ENCODE data around the gene TIMM9. TPM values are rescaled to one million over a fixed set of nuclear protein-coding genes. Genes with fewer than 3 reads are reported as not detected.
A peak's percentile ranks its signal among the peaks of the same experiment; 100 is the strongest.
"Not testable (repeated sequence)": the region's sequence is repeated elsewhere in the genome, so short reads cannot be mapped to it uniquely, and the experiment has no call there.

Gene TIMM9
- total RNA-seq, 1 donor from 2014 or later, result 47.6 TPM

GRCh38 chr14:58444627-58445026 is 17.3 kb upstream of the TIMM9 start:
- TF ChIP-seq CTCF (IDR thresholded peaks at IDR 0.05) (no peak), POLR2AphosphoS5 (IDR thresholded peaks at IDR 0.05; ENCODE audit: insufficient read depth in 1 of 2, low read depth in 1 of 2) (no peak), POLR2A (IDR thresholded peaks at IDR 0.05) (no peak)
- Histone ChIP-seq H3K36me3 (peaks cover 3 to 30% of the 10 kb centered on the region in 2 donors), H3K9me3 (no peaks in the 10 kb centered on the region), H3K4me3 (no peak overlapping the region), H3K27me3 (no peaks in the 10 kb centered on the region), H3K27ac (no peak overlapping the region), H3K4me1 (no peaks in the 10 kb centered on the region)
- DNase-seq (ENCODE audit: extremely low spot score in 2 of 2), result no peak
- intact Hi-C loops (cut with DNase I), result no loop called here

GRCh38 chr14:58439476-58439875 is 12.1 kb upstream of the TIMM9 start:
- Histone ChIP-seq H3K27ac (no peak overlapping the region), H3K27me3 (no peaks in the 10 kb centered on the region), H3K4me3 (no peak overlapping the region), H3K36me3 (peaks cover 2 to 31% of the 10 kb centered on the region in 2 donors), H3K4me1 (no peaks in the 10 kb centered on the region), H3K9me3 (no peaks in the 10 kb centered on the region)
- no peak for DNase-seq (ENCODE audit: extremely low spot score in 2 of 2)
- intact Hi-C loops (cut with DNase I), result no loop called here
- TF ChIP-seq POLR2A (IDR thresholded peaks at IDR 0.05) (no peak), POLR2AphosphoS5 (IDR thresholded peaks at IDR 0.05; ENCODE audit: insufficient read depth in 1 of 2, low read depth in 1 of 2) (no peak), CTCF (IDR thresholded peaks at IDR 0.05) (no peak)

GRCh38 chr14:58430156-58430555 is 2.8 kb upstream of the TIMM9 start:
- TF ChIP-seq POLR2AphosphoS5 (IDR thresholded peaks at IDR 0.05; ENCODE audit: insufficient read depth in 1 of 2, low read depth in 1 of 2) (no peak), CTCF (IDR thresholded peaks at IDR 0.05) (no peak), POLR2A (IDR thresholded peaks at IDR 0.05) (no peak)
- Histone ChIP-seq H3K4me3 (no peak overlapping the region), H3K4me1 (peaks cover 29% of the 10 kb centered on the region), H3K9me3 (no peaks in the 10 kb centered on the region), H3K27me3 (no peaks in the 10 kb centered on the region), H3K36me3 (peaks cover 0 to 20% of the 10 kb centered on the region in 2 donors), H3K27ac (no peak overlapping the region)
- intact Hi-C loops (cut with DNase I), result no loop called here
- DNase-seq (ENCODE audit: extremely low spot score in 2 of 2), result no peak

GRCh38 chr14:58428118-58428683 is 870 bp upstream of the TIMM9 start:
- peak in 1 of 2 donors; percentile 29 for TF ChIP-seq POLR2AphosphoS5 (IDR thresholded peaks at IDR 0.05; ENCODE audit: insufficient read depth in 1 of 2, low read depth in 1 of 2)
- TF ChIP-seq POLR2A (IDR thresholded peaks at IDR 0.05), result no peak
- DNase-seq (ENCODE audit: extremely low spot score in 2 of 2), result no peak
- H3K27ac ChIP-seq, result peak overlapping the region; percentile 87
- peaks cover 0 to 10% of the 10 kb centered on the region in 2 donors for H3K36me3 ChIP-seq
- no peaks in the 10 kb centered on the region for H3K9me3 ChIP-seq
- intact Hi-C loops (cut with DNase I), result no loop called here
- H3K4me3 ChIP-seq, result peak overlapping the region; percentile 80 to 91
- no peaks in the 10 kb centered on the region for H3K27me3 ChIP-seq
- H3K4me1 ChIP-seq, result peaks cover 29% of the 10 kb centered on the region

- Histone ChIP-seq H3K4me3 (peak overlapping the region; percentile 80 to 91), H3K36me3 (peaks cover 0 to under 1% of the 10 kb centered on the region in 2 donors), H3K27me3 (no peaks in the 10 kb centered on the region), H3K9me3 (no peaks in the 10 kb centered on the region), H3K27ac (peak overlapping the region; percentile 87), H3K4me1 (peaks cover 29% of the 10 kb centered on the region)
- DNase-seq (ENCODE audit: extremely low spot score in 2 of 2), result peak in 1 of 2 donors; percentile 89
- TF ChIP-seq POLR2AphosphoS5 (IDR thresholded peaks at IDR 0.05; ENCODE audit: insufficient read depth in 1 of 2, low read depth in 1 of 2) (no peak), CTCF (IDR thresholded peaks at IDR 0.05) (no peak), POLR2A (IDR thresholded peaks at IDR 0.05) (no peak)
- intact Hi-C loops (cut with DNase I), result no loop called here
Measured at GRCh38 chr14:58426670-58427280, 556 bp downstream of the TIMM9 start.

- H3K27me3 ChIP-seq; H3K9me3 ChIP-seq; H3K27ac ChIP-seq; intact Hi-C loops (cut with DNase I); H3K4me3 ChIP-seq; DNase-seq (ENCODE audit: extremely low spot score in 2 of 2); H3K4me1 ChIP-seq: not testable (repeated sequence)
- peaks cover 0 to 17% of the 10 kb centered on the region in 2 donors for H3K36me3 ChIP-seq
Measured at GRCh38 chr14:58416934-58417333, 10.4 kb downstream of the TIMM9 start.

Data from vagina (tissue), 2 donors.